T47D (cell line): Measurements from ENCODE around the gene APLNR.
"Not testable (repeated sequence)": the region's sequence is repeated elsewhere in the genome, so short reads cannot be mapped to it uniquely, and the experiment has no call there.

Experiments
- DNase-seq, 2 experiments: peaks; one replicate each; pipeline versions ENCODE4 v3.0.0 to v3.0.0-alpha.2; 2011 to 2012; ENCODE audit warnings: low read depth in 1 of 2, low spot score in 1 of 2
- JUND ChIP-seq: IDR thresholded peaks from 2 replicates; pipeline ENCODE4 v1.6.1; 2012; ENCODE audit warnings: low read depth
- in situ Hi-C: cut with HindIII; loops from 2 replicates; pipeline ENCODE4 v1.10.0; 2016; ENCODE audit warnings: low sequenced_read_pairs, low pct_unique_long_range_greater_than_20kb

The APLNR gene

GRCh38 chr11:57237204-57237681 is at the start of gene APLNR:
APLNR (minus strand) TSS chr11:57237250; CDS start chr11:57237004, 246 bp downstream.
- no peak for DNase-seq
- in situ Hi-C loops, result no loop called here
- no peak for TF ChIP-seq JUND

DNA sequence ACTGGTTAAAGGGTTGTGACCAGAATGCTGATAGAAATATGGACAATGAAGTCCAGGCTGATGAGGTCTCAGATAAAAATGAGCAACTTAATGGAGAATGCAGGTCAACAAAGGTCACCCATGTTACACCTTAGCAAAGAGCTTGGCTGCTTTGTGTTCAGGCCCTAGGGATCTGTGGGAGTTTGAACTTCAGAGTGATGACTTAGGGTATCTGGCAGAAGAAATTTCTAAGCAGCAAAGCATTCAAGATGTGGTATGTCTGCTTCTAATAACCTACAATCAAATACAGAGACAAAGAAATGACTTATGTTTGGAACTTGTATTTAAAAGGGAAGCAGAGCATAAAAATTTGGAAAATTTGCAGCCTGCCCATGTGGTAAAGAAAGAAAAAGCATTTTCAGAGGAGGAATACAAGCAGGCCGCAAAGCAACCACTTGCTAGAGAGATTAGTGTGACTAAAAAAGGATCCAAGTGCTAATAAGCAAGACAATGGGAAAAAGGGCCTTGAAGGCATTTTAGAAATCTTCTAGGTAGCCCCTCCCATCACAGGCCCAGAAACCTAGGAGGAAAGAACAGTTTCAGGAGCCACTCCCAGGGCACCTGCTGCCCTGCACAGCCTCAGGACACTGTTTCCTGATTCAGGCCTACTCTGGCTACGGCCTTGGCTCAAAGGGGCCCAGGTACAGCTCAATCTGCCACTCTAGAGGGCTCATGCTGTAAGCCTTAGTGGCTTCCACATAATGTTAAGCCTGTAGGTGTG is 46.4 kb upstream of the APLNR start:
- no peak for TF ChIP-seq JUND
- in situ Hi-C loops, result no loop called here
- DNase-seq, result no peak

GRCh38 chr11:57281546-57281945 is 44.5 kb upstream of the APLNR start:
- not testable (repeated sequence) for DNase-seq

DNA sequence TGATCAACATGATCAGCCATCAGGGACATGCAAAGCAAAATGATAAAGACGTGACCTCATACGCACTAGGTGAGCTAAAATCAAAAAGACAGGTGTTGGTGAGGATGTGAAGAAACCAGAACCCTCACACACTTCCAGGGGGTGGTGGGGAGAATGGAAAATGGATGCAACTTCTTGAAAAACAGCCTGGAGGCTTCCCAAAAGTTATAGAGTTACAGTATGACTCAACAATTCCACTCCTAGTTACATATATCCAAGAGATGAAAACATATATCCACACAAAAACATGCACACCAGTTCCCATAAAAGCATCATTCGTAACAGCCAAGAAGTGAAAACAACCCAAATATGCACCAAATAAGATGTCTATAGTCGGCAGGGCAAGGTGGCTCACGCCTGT is 42.1 kb upstream of the APLNR start:
- TF ChIP-seq JUND, result no peak
- no peak for DNase-seq
- in situ Hi-C loops, result no loop called here

More at GRCh38 chr11:57281546-57281945, 44.5 kb upstream of the APLNR start:
- in situ Hi-C loops, result not testable (repeated sequence)

- no peak for DNase-seq
- no peak for TF ChIP-seq JUND
- in situ Hi-C loops, result no loop called here
These were observed 41.7 kb upstream of the APLNR start for GRCh38 chr11:57278721-57279095.

DNA sequence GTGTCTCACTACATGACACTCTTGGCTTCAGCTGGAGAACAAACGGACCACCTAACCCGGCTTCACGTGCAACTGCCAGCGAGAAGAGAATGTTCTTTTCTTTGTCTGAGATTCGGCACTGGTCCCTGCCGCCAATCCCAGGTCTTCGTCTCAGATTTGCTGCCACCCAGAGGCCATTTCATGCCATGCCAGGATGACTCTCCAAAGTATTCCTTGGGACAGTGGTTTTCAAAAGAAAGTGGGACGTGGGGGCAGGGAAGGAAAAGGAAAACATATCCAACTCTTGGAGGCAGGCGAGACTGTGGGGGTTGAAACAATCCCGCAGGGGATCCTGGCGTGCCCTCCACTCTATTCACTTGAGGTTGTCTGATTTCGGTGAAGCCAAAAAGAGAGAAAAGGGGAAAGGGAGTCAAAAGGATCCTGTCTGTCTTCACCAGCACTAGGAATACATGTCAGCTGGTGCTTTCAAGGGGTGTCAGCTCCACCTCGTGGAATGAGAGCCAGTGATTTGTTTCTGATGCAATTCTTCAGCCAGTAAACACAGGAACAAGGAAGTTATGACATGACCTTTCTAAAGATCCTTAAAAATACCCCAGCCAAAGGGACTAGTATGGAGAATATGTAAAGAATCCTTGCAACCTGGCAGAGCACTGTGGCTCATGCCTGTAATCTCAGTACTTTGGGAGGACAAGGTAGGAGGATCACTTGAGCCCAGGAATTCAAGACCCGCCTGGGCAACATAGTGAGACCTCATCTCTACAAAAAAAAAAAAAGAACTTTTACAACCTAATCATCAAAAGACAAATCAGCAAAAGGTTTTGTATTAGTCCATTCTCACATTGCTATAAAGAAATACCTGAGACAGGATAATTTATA is 41.0 kb upstream of the APLNR start:
- DNase-seq, result peak; percentile 68 to 93
- TF ChIP-seq JUND, result no peak
- in situ Hi-C loops, result no loop called here

GRCh38 chr11:57276971-57277675 is 40.1 kb upstream of the APLNR start:
- no peak for DNase-seq
- in situ Hi-C loops, result no loop called here
- no peak for TF ChIP-seq JUND

- no peak for TF ChIP-seq JUND
- in situ Hi-C loops, result no loop called here
- no peak for DNase-seq
These were observed 39.3 kb upstream of the APLNR start for GRCh38 chr11:57276169-57276970.

- DNase-seq, result no peak
- in situ Hi-C loops, result no loop called here
- no peak for TF ChIP-seq JUND
These were observed 38.5 kb upstream of the APLNR start for GRCh38 chr11:57275582-57275981.

- TF ChIP-seq JUND, result no peak
- in situ Hi-C loops, result no loop called here
- no peak for DNase-seq
These were observed 38.0 kb upstream of the APLNR start for GRCh38 chr11:57274904-57275498.

DNA sequence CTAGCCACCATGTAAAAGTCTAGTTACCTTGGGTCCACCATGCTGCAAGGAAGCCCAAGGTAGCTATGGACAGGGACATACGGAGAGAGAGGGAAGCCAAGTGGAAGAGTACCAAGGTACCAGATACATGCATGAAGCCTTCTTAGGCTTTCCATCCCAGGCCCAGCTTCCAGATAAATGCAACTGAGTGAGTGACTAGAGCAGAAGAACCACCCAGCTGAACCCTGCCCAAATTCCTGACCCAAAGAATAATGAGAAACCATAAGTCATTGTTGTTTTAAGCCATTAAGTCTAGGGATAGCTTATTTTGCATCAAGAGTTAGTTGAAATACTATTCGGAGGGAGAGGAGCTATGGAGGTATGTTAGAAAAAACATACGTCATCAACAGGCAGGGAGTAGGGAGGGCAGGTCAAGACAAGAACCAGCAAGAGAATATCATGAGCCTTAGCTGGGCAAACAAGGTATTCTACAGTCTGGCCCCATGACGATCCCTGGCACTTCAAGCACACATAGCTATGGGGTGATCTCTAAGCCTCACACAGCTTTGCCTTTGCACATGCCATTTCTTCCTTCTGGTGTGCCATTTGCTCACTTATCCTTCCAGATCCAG is 36.5 kb upstream of the APLNR start:
- no peak for TF ChIP-seq JUND
- in situ Hi-C loops, result no loop called here
- DNase-seq, result no peak

- in situ Hi-C loops, result no loop called here
- peak in 1 of 2 experiments; percentile 27 for DNase-seq
These were observed 32.5 kb upstream of the APLNR start for GRCh38 chr11:57269571-57270021.

More at GRCh38 chr11:57269571-57270021, 32.5 kb upstream of the APLNR start:
- TF ChIP-seq JUND, result no peak
